Motor neuron (in vitro differentiated cells): ENCODE data around the gene DAPK3. TPM values are rescaled to one million over a fixed set of nuclear protein-coding genes. Genes with fewer than 3 reads are reported as not detected.

ENCODE experiments used
- ATAC-seq, 8 experiments: fragments of 200-7000 bp; cut with Tn5 transposase; replicated peaks in 6 of 8; 2 replicates each; pipeline ENCODE4 v1.8.0; 2021; ENCODE audit warnings: mild to moderate bottlenecking in 8 of 8, moderate library complexity in 8 of 8
- H3K27ac ChIP-seq, 2 donors: fragments of 250-450 bp; sonication (Bioruptor Pico); 2 replicates each; pipeline ENCODE4 v1.9.0; 2021; ENCODE audit warnings: antibody characterized with exemption in 2 of 2, mild to moderate bottlenecking in 2 of 2, moderate library complexity in 1 of 2
- H3K4me1 ChIP-seq, 2 donors: fragments of 250-450 bp; sonication (Bioruptor Pico); replicated peaks in 1 of 2; 2 replicates each; pipeline ENCODE4 v1.6.1; 2021; ENCODE audit warnings: antibody characterized with exemption in 2 of 2, mild to moderate bottlenecking in 2 of 2, moderate library complexity in 1 of 2
- H3K4me3 ChIP-seq, 5 donors: fragments of 250-450 bp; sonication (Bioruptor Pico); 2 replicates each; pipeline ENCODE4 v1.9.0; 2021; ENCODE audit warnings: antibody characterized with exemption in 5 of 5, mild to moderate bottlenecking in 5 of 5, moderate library complexity in 4 of 5
- WGBS, 10 experiments: fragments of 450-650 bp; shearing (Covaris generic); methylation state at CpG; one replicate each; pipeline ENCODE4 v1.0.0; 2022; 5-methylcytosine and 5-hydroxymethylcytosine counted together
- in situ Hi-C, 9 experiments: fragments of 400-800 bp; cut with MboI; loops; one replicate each; pipeline ENCODE4 v1.15.0; 2021; ENCODE audit warnings: low sequenced_read_pairs in 9 of 9, low pct_unique_long_range_greater_than_20kb in 2 of 9; ENCODE audit not compliant: unreplicated experiment in 9 of 9
- total RNA-seq, 8 experiments: library from RNA; unstranded; fragments of 300-600 nt; gene quantifications; 2 replicates each; pipeline versions ENCODE4 v1.2.3 to v1.2.4, GENCODE V29; 2022

DAPK3 gene
- total RNA-seq, 8 experiments from 2014 or later, result 42.4 to 63.4 (median 50.8) TPM

DNA sequence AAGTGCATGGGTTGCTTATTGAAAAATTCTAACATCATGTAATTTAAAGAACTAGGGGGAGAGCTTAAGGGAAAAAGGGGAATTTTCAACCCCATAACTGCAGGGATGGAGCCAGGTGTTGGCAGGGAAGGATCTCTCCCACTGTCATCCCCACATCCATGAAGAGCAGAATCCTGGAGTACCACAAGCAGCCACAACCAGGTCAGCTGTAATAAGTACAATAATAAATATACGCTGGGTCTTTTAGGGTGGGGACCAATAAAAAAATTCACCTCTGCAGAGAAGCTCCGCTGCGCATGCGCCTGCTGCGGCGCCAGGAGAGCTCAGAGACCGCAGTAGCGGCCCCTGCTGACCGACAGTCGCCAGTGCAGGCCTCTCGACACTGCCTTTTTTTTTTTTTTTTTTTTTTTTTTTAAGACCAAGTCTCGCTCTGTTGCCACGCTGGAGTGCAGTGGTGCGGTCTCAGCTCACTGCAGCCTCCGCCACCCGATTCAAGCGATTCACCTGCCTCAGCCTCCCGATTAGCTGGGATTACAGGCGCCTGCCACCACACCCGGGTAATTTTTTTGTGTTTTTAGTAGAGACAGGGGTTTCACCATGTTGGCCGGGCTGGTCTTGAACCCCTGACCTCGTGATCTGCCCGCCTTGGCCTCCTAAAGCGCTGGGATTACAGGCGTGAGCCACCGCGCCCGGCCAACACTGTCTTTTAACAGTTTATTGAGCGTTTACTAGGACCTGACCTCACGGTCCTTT lies 16.9 kb upstream of the DAPK3 start:
- peak in 7 of 8 experiments; percentile 0 to 44 (median 23) for ATAC-seq
- peak overlapping the region; percentile 29 to 98 (median 95) for H3K4me3 ChIP-seq
- H3K4me1 ChIP-seq, result peaks cover 11 to 16% of the 10 kb centered on the region in 2 donors
- 4 to 40% (median 15%) methylated on average over 1 to 25 of the region's 30 CpGs; no CpG with 5 or more reads in 2 of the 10 experiments for WGBS, 10 experiments
- in situ Hi-C loops, result no loop called here
- H3K27ac ChIP-seq, result peak overlapping the region; percentile 11 to 46

DNA sequence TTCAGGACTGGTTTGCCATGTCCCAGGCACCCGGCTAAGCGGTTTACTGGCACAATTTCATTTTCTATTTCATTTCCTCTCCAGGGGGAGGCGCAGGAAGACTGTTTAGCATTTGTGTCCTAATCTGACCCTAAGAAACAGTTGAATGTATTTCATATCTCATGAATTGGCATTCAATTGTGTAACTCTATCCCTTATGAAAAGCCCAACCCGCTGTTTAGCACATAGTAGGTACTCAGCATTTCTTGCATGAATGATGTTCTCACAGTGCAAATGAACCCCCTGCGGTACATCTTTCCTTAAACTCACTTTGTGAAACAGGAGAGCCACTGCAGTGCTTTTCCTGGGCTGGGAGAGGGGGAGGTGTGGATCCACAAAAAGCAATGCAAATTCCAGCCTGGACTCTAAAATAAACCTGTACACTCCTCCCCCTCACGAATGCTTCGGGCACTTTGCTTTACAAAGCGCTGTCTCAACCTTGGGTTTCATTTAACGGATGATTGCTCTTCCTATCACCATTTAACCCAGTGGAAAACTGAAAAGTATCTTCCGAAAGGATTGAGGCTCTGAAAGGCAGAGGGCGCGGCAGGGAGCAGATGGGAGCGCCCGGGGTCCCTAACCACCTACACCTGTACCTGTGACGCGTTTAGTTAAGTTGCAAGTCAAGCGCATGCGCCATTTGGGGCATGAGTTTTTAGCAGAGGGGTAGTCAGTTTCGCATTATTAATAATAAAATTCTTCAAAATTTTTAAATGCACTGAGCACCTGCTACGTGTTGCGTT lies 15.6 kb upstream of the DAPK3 start:
- ATAC-seq, result peak; percentile 7 to 44 (median 32)
- H3K27ac ChIP-seq, result peak overlapping the region in 1 of 2 donors; percentile 0
- H3K4me1 ChIP-seq, result peaks cover 11 to 16% of the 10 kb centered on the region in 2 donors
- in situ Hi-C loops, result no loop called here
- WGBS, 10 experiments, result 0 to 7% (median 0%) methylated on average over 4 to 20 of the region's 21 CpGs
- peak overlapping the region; percentile 92 to 99 (median 96) for H3K4me3 ChIP-seq

DNA sequence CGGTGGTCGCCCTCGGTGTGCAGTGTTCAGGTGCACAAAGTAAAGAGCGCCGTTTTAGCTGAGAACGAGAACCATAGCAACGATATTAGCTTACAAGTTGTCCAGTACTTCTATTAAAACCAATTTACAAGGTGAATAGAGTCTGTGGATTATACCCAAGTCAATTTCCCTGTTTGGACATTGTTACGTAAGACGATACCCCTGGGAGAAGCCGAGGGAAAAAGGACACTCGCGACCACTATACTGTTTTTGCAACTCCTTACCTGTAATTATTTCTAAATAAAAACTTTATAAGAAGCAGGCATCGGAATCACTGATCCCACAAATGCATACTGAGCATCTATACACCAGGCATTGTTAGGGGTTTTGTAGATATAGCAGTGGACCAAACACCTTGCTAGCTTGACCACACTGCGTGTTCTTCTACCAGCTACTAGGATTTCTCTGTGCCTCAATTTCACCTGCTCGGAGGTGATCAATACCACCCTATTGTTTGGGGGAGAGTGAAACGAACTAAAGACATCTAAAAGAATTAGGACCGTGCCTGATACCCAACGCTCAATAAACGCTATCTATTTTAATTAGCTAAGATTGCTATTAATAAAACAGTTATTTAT lies 14.9 kb upstream of the DAPK3 start:
- ATAC-seq, result peak in 1 of 8 experiments; percentile 2
- WGBS, 10 experiments, result 0 to 6% (median 2%) methylated on average over 2 to 17 of the region's 19 CpGs; no CpG with 5 or more reads in 2 of the 10 experiments
- Histone ChIP-seq H3K27ac (peak overlapping the region in 1 of 2 donors; percentile 0), H3K4me3 (peak overlapping the region; percentile 92 to 99 (median 96)), H3K4me1 (peaks cover 11 to 16% of the 10 kb centered on the region in 2 donors)
- in situ Hi-C loops, result no loop called here

DNA sequence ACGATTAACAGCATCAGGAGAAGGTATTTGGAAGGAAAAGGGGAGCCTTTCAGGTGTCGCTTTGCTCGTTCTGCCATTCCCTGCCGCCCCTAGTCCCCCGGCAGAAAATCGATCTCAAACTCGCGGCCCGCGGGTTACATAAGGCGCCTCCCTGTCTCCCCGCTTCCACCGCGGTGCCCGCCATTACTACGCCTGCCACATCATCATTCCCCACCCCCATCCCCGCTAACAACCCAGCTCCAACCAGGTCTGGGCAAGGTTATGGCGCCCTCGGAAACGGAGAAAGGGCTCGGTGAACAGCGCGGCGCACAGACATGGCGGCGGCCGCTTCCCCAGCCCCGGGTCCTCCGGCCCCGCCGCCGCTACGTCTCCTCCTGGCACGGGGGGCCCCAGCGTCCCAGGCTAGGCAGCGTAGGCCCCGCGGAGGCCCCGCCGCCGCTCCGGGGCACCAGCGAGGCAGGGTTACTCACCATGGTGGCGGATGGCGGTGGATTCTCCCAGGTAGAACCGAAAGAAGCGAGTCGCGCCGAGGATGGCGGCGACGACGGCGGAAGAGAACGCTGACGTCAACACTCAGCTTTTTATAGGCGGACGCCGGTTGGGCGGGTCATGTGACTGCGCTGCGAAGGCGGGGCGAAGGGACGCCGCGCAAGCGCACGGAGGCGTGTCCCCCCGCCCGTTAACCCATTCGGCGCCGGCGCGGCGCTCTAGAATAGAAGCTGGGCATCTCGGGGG lies 14.2 kb upstream of the DAPK3 start, which contains the start of gene EEF2:
TSS of gene EEF2 (minus strand) at position 556 of the 735 bp plus-strand sequence. CDS start at position 473, 83 bp downstream.
- in situ Hi-C loops, result no loop called here
- H3K4me3 ChIP-seq, result peak within 1 kb of the TSS; percentile 92 to 99 (median 96)
- peak; percentile 6 to 57 (median 39) for ATAC-seq
- WGBS, 10 experiments, result 0 to 3% (median 0%) methylated on average over 1 to 16 of the region's 80 CpGs; no CpG with 5 or more reads in 4 of the 10 experiments
- H3K4me1 ChIP-seq, result peaks cover 11 to 16% of the 10 kb centered on the region in 2 donors
- H3K27ac ChIP-seq, result peak within 1 kb of the TSS; percentile 82 to 94

DNA sequence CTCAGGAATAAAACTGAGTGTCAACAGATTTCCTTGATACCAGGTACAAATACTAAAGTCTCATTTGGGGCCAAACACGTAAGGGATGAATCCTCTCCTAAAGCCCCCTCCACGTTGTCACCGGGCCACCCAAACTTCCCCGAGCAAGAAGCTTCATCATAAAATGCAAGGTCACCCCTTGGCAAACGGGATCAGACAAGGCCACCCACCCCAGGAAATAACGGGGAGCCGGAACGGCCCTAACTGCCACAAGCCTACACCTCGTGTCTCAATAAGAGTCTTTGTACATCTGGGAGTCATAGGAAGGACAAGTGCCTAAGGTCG lies 13.6 kb upstream of the DAPK3 start:
- in situ Hi-C loops, result no loop called here
- no peak for ATAC-seq

DNA sequence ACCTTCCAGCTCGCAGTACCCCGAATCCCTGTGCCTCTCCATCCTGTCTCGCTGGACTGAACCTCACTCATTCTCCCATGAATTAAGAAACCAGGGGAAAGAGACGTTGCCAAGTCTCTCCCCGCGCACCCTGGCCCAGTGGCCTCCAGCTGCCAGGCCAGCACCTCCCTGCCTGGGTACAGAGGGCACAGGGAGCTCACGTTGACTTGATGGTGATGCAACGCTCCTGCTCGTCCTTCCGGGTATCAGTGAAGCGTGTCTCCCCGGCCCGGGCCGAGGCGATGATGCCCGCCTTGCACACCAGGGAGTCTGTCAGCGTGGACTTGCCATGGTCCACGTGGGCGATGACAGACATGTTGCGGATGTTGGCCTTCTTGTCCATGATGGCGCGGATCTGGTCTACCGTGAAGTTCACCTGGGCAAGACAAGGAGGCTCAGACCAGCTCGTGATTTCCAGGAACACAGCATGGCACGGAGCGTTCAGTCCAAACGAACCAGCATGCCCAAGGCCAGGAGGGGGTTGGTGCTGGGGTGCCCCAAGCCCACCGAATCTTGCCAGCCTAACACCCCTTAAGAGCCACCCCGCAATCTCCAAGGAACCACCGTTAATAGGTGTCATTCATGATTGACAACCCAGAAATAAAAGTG lies 13.2 kb upstream of the DAPK3 start:
- in situ Hi-C loops, result no loop called here
- Histone ChIP-seq H3K4me3 (peak overlapping the region; percentile 92 to 99 (median 96)), H3K27ac (peak overlapping the region; percentile 82 to 94), H3K4me1 (peaks cover 11 to 16% of the 10 kb centered on the region in 2 donors)
- peak in 2 of 8 experiments; percentile 0 to 4 for ATAC-seq
- 0 to 60% (median 14%) methylated on average over 1 to 13 of the region's 30 CpGs; no CpG with 5 or more reads in 2 of the 10 experiments for WGBS, 10 experiments

More for the DNA sequence above, 13.6 kb upstream of the DAPK3 start:
- Histone ChIP-seq H3K4me3 (peak overlapping the region; percentile 92 to 99 (median 96)), H3K4me1 (peaks cover 11 to 16% of the 10 kb centered on the region in 2 donors), H3K27ac (peak overlapping the region; percentile 82 to 94)
- WGBS, 10 experiments, result 0% methylated on average over 1 to 8 of the region's 10 CpGs; no CpG with 5 or more reads in 3 of the 10 experiments

DNA sequence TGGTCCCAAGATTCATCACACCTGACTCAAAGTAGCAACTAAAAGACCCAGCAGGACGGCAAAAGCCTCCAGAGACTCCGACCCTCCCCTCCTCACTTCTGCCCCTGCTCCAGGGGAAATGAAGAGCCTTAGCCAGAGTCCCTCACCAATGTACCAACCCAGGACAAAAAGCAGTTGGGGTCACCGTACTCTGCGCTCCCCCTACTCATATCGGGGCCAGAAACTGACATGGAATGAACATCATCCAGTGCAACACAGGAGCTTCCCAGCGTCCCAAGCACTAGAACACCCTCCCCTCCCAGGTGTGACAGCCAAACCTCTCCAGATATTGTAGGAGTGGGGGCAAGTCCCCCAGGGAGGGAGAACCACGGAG lies 12.6 kb upstream of the DAPK3 start:
- Histone ChIP-seq H3K27ac (no peak overlapping the region), H3K4me3 (peak overlapping the region in 4 of 5 donors; percentile 92 to 98 (median 96)), H3K4me1 (peaks cover 11 to 16% of the 10 kb centered on the region in 2 donors)
- whole genome bisulfite sequencing, 10 experiments, result 0 to 80% (median 70%) methylated on average over 1 to 6 of the region's 7 CpGs; no CpG with 5 or more reads in 5 of the 10 experiments
- no peak for ATAC-seq
- in situ Hi-C loops, result no loop called here

DNA sequence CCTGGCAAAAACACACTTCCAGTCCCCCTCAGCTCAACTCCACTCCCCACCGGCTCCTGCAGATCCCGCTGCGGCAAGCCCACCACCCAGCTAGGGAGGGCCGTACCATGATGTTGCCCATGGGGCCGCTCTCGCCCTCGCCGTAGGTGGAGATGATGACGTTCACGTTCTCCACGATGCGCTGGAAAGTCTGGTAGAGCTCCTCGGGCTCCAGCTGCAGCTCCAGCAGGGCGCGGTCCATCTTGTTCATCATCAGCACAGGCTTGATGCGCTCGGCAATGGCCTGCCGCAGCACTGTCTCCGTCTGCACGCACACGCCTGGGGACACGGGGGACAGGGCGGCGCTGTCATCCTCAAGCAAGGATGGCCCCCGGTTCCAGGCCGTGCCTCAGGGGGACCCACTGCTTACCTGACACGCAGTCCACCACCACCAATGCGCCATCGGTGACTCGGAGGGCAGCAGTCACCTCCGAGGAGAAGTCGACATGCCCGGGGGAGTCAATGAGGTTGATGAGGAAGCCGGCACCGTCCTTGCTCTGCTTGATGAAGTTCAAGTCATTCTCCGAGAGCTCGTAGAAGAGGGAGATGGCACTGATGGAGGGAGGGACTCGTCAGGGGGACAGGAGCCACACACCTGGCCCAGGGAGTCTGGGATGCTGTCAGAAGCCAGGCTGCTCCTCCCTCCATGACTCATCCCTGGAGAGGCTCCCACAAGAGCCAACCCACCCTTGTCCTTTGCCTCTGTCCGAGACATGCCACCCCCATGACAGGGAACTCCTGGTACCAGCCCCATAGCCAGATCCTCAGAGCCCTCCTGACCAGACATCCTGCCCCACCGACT lies 12.0 kb upstream of the DAPK3 start:
- in situ Hi-C loops, result no loop called here

DNA sequence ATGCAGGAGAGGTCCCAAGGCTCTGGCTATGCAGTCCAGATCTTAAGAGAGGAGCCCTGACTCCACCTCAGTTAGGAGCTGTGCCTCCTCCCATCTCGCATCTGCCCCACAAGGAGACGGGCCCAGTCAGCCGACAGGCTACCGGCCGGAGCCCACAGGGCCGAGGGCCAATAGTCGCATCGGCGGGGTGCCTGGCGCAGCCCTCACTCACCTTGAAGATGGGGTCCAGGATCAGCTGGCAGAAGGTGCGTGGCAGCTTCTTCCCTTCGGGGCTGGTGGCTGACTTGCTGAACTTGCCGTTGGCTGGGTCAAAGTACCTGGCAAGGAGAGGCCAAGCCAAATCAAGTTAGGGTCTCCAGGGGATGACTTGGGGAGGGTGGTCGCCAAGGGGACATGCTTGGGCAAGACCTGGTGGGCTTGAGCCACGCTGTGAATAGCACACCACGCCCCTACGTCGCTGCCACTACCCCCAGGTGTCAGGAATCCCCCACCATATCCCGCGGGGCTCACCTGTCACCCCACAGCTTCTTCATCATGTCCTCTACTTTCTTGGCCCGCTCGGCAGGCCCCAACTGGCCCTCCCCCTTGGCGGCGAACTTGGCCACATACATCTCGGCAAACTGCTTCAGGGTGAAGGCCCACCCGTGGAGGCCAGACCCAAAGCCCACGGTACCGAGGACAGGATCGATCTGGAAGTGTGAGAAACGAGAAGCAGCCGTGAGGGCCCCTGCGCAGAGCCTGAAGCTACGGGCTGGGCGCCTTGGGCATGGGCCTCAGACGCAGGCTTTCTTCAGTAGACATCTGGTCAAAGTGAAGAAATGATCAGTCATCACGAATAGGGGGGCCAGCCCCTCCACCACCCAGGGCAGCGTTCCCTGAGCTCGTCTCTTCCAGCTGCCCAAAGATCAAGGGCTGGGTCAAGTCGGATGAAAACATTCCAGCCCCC lies 11.1 kb upstream of the DAPK3 start:
- WGBS, 10 experiments, result 60 to 100% (median 83%) methylated on average over 1 to 19 of the region's 39 CpGs; no CpG with 5 or more reads in 4 of the 10 experiments
- Histone ChIP-seq H3K27ac (no peak overlapping the region), H3K4me3 (no peak overlapping the region), H3K4me1 (peaks cover 11 to 13% of the 10 kb centered on the region in 2 donors)
- in situ Hi-C loops, result no loop called here
- ATAC-seq, result no peak

More for the DNA sequence above, 12.0 kb upstream of the DAPK3 start:
- 84 to 96% (median 90%) methylated on average over 2 to 8 of the region's 40 CpGs; no CpG with 5 or more reads in 7 of the 10 experiments for WGBS, 10 experiments
- H3K4me1 ChIP-seq, result peaks cover 11 to 16% of the 10 kb centered on the region in 2 donors
- H3K4me3 ChIP-seq, result peak overlapping the region in 2 of 5 donors; percentile 96 to 98
- ATAC-seq, result peak in 7 of 8 experiments; percentile 4 to 17 (median 9)
- H3K27ac ChIP-seq, result no peak overlapping the region

DNA sequence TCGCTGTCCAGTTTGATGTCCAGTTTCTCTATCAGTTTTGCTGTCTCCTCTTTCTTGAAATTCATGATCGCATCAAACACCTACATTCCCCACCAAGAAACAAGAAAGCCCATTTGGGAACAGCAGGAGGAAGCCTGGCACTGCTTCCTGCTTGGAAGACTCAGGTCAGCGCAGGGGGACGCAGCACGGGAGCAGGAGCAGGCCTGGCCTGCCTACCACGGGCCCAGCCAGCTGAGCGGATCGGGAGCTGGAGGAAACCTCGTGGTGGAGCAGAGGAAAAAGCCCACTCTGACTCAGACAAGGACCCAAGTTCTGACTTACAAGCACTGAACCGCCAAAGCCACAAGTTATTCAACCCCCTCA lies 10.5 kb upstream of the DAPK3 start:
- WGBS, 10 experiments, result 83 to 100% (median 100%) methylated on average over 1 to 7 of the region's 10 CpGs; no CpG with 5 or more reads in 3 of the 10 experiments
- H3K27ac ChIP-seq, result no peak overlapping the region

More for the DNA sequence above, 10.5 kb upstream of the DAPK3 start:
- Histone ChIP-seq H3K4me3 (no peak overlapping the region), H3K4me1 (peaks cover 11% of the 10 kb centered on the region in 2 donors)
- no peak for ATAC-seq
- in situ Hi-C loops, result no loop called here
